CD4-positive, alpha-beta T cell (primary cell): ENCODE results near the gene MACROD2. TPM values are rescaled to one million over a fixed set of nuclear protein-coding genes. Genes with fewer than 3 reads are reported as not detected.

Source experiments
- ATAC-seq: fragments of 200-7000 bp; cut with Tn5 transposase; one replicate; pipeline ENCODE4 v1.10.0; 2022; ENCODE audit warnings: mild to moderate bottlenecking; ENCODE audit not compliant: poor library complexity
- CTCF ChIA-PET: fragments of 350-600 bp; sonication (Branson Sonifier 250); formaldehyde crosslinking; loops from one replicate; lab custom pipeline; 2021; ENCODE audit warnings: antibody characterized with exemption, inconsistent platforms; lab: Charles Lee
- POLR2A ChIA-PET: fragments of 350-600 bp; sonication (Branson Sonifier 250); formaldehyde crosslinking; loops from one replicate; lab custom pipeline; 2021; ENCODE audit warnings: antibody characterized with exemption, inconsistent platforms; lab: Charles Lee
- DNase-seq, 14 experiments: peaks; one replicate each; pipeline ENCODE4 v3.0.0-alpha.2; 2013 to 2020; ENCODE audit warnings: mixed read lengths in 2 of 14
- H3K27ac ChIP-seq, 2 donors: one replicate each; pipeline versions ENCODE4 v1.5.1 to v1.7.0; 2013; ENCODE audit warnings: low read length in 2 of 2, low read depth in 1 of 2, mild to moderate bottlenecking in 1 of 2
- H3K27me3 ChIP-seq, 2 experiments: 1 replicate in 1 of 2; 2 replicates in 1 of 2; pipeline versions ENCODE4 v1.6.1 to v1.7.0; 2013; ENCODE audit warnings: low read length in 2 of 2, control low read depth in 1 of 2, mild to moderate bottlenecking in 1 of 2, moderate library complexity in 1 of 2; ENCODE audit not compliant: insufficient read depth in 2 of 2, control insufficient read depth in 1 of 2
- H3K36me3 ChIP-seq: one replicate; pipeline ENCODE4 v1.6.1; 2013; ENCODE audit warnings: low read length, control low read depth; ENCODE audit not compliant: insufficient read depth
- H3K4me1 ChIP-seq: one replicate; pipeline ENCODE4 v1.6.1; 2013; ENCODE audit warnings: low read length, control low read depth; ENCODE audit not compliant: insufficient read depth
- H3K4me3 ChIP-seq: one replicate; pipeline ENCODE4 v1.5.1; 2013; ENCODE audit warnings: mild to moderate bottlenecking, low read length, moderate library complexity
- H3K9me3 ChIP-seq, 2 experiments: 1 replicate in 1 of 2; 2 replicates in 1 of 2; pipeline versions ENCODE4 v1.6.1 to v1.7.0; 2013; ENCODE audit warnings: low read length in 2 of 2, mild to moderate bottlenecking in 2 of 2, control low read depth in 1 of 2, moderate library complexity in 1 of 2; ENCODE audit not compliant: control insufficient read depth in 1 of 2, insufficient read depth in 1 of 2
- H3K27ac Mint-ChIP-seq: one replicate; pipeline ENCODE4 v1.8.0; 2020; ENCODE audit warnings: mixed read lengths
- H3K27me3 Mint-ChIP-seq: one replicate; pipeline ENCODE4 v1.8.0; 2021; ENCODE audit warnings: mixed read lengths
- H3K36me3 Mint-ChIP-seq: one replicate; pipeline ENCODE4 v1.8.0; 2021; ENCODE audit warnings: low read depth, mixed read lengths
- H3K4me1 Mint-ChIP-seq: one replicate; pipeline ENCODE4 v1.8.0; 2021; ENCODE audit warnings: low read depth, mixed read lengths
- H3K4me3 Mint-ChIP-seq: one replicate; pipeline ENCODE4 v1.8.0; 2020; ENCODE audit warnings: mild to moderate bottlenecking, mixed read lengths
- H3K9me3 Mint-ChIP-seq: one replicate; pipeline ENCODE4 v1.8.0; 2020; ENCODE audit warnings: mixed read lengths
- CTCF ChIP-seq: fragments of 200-600 bp; IDR thresholded peaks from one replicate; pipeline ENCODE4 v1.8.0; 2022; ENCODE audit warnings: antibody characterized with exemption, mild to moderate bottlenecking
- intact Hi-C, 2 experiments: fragments of 100-400 bp; cut with DNase I in 1 of 2; cut with micrococcal nuclease in 1 of 2; formaldehyde crosslinking; loops; one replicate each; pipeline versions ENCODE4 v1.15.1 to v1.9.0; 2023 to 2025; cut with DNase I, micrococcal nuclease
- total RNA-seq, 174 experiments: library from RNA in 2 of 174; stranded (reverse) in 2 of 174; gene quantifications; one replicate each; pipeline ENCODE4 v1.2.3 and lab custom pipeline; 2021 to 2026

MACROD2 gene
- total RNA-seq, 2 experiments from 2014 or later: not detected

- no peak overlapping the region for H3K4me3 ChIP-seq
- no peaks in the 10 kb centered on the region for H3K4me1 Mint-ChIP-seq
- H3K9me3 Mint-ChIP-seq: no peaks in the 10 kb centered on the region
- H3K4me3 Mint-ChIP-seq: no peak overlapping the region
- ChIA-PET POLR2A (no interaction called here), CTCF (no interaction called here)
- H3K27me3 Mint-ChIP-seq: no peaks in the 10 kb centered on the region
- no peaks in the 10 kb centered on the region for H3K36me3 Mint-ChIP-seq
- H3K9me3 ChIP-seq: peaks cover 0 to 2% of the 10 kb centered on the region in 2 experiments
- no peak for TF ChIP-seq CTCF
- no peaks in the 10 kb centered on the region for H3K27me3 ChIP-seq
- DNase-seq (no peak), ATAC-seq (no peak)
- H3K27ac Mint-ChIP-seq: no peak overlapping the region
- intact Hi-C loops: no loop called here
- no peak overlapping the region for H3K27ac ChIP-seq
- no peaks in the 10 kb centered on the region for H3K4me1 ChIP-seq
- no peaks in the 10 kb centered on the region for H3K36me3 ChIP-seq
Observed at GRCh38 chr20:16048876-16049275, 2053.6 kb downstream of the MACROD2 start.

GRCh38 chr20:16049529-16050093, 2054.3 kb downstream of the MACROD2 start:
- H3K27me3 ChIP-seq: no peaks in the 10 kb centered on the region
- H3K4me3 Mint-ChIP-seq: no peak overlapping the region
- no peak for TF ChIP-seq CTCF
- no peak for DNase-seq
- ChIA-PET CTCF (no interaction called here), POLR2A (no interaction called here)
- H3K9me3 Mint-ChIP-seq: peaks cover 2% of the 10 kb centered on the region
- H3K4me3 ChIP-seq: no peak overlapping the region
- peaks cover 0 to 4% of the 10 kb centered on the region in 2 experiments for H3K9me3 ChIP-seq
- H3K4me1 ChIP-seq: no peaks in the 10 kb centered on the region
- H3K27ac Mint-ChIP-seq: no peak overlapping the region
- H3K36me3 Mint-ChIP-seq: no peaks in the 10 kb centered on the region
- no peak for ATAC-seq
- H3K27ac ChIP-seq: no peak overlapping the region
- H3K27me3 Mint-ChIP-seq: no peaks in the 10 kb centered on the region
- H3K36me3 ChIP-seq: no peaks in the 10 kb centered on the region
- intact Hi-C loops: no loop called here
- no peaks in the 10 kb centered on the region for H3K4me1 Mint-ChIP-seq

GRCh38 chr20:16050366-16050765, 2055.1 kb downstream of the MACROD2 start:
- no peak for ATAC-seq
- POLR2A ChIA-PET: no interaction called here

More at GRCh38 chr20:16050366-16050765, 2055.1 kb downstream of the MACROD2 start:
- no peaks in the 10 kb centered on the region for H3K4me1 Mint-ChIP-seq
- intact Hi-C loops: no loop called here
- Histone ChIP-seq H3K27me3 (no peaks in the 10 kb centered on the region), H3K36me3 (no peaks in the 10 kb centered on the region), H3K4me1 (no peaks in the 10 kb centered on the region), H3K4me3 (no peak overlapping the region), H3K27ac (no peak overlapping the region), H3K9me3 (peaks cover 0 to 4% of the 10 kb centered on the region in 2 experiments)
- H3K27me3 Mint-ChIP-seq: no peaks in the 10 kb centered on the region
- H3K27ac Mint-ChIP-seq: no peak overlapping the region
- H3K9me3 Mint-ChIP-seq: peaks cover 2% of the 10 kb centered on the region
- DNase-seq: no peak
- CTCF ChIA-PET: no interaction called here
- no peak overlapping the region for H3K4me3 Mint-ChIP-seq
- no peak for TF ChIP-seq CTCF
- H3K36me3 Mint-ChIP-seq: no peaks in the 10 kb centered on the region
